AG09319 (cell line): ENCODE results near the gene POLL.

ENCODE experiments used
- DNase-seq: peaks from one replicate; pipeline ENCODE4 v3.0.0-alpha.2; 2010; ENCODE audit warnings: low read depth; ENCODE audit errors: extremely low read depth
- CTCF ChIP-seq: IDR thresholded peaks from 2 replicates; pipeline ENCODE4 v1.5.1; 2011; ENCODE audit warnings: low read depth, mild to moderate bottlenecking, inconsistent platforms, low read length, moderate library complexity

Gene POLL

GRCh38 chr10:101585841-101586240 lies 2.2 kb downstream of the POLL start:
- no peak for DNase-seq
- no peak for TF ChIP-seq CTCF

GRCh38 chr10:101580486-101581399 lies 7.3 kb downstream of the POLL start:
- TF ChIP-seq CTCF = no peak
- no peak for DNase-seq

- no peak for DNase-seq
- no peak for TF ChIP-seq CTCF
Measured at GRCh38 chr10:101579516-101579870, 8.6 kb downstream of the POLL start.

GRCh38 chr10:101578803-101579515 lies 9.1 kb downstream of the POLL start:
- DNase-seq = no peak
- TF ChIP-seq CTCF = no peak

GRCh38 chr10:101578192-101578591 lies 9.9 kb downstream of the POLL start:
- DNase-seq = no peak
- TF ChIP-seq CTCF = no peak

GRCh38 chr10:101577121-101577871 lies 10.8 kb downstream of the POLL start:
- TF ChIP-seq CTCF = no peak
- DNase-seq = no peak
